WI38 (cell line): Measurements from ENCODE around the gene FBXO40.

Experiments used
- H3K4me3 ChIP-seq: 2 replicates; pipeline ENCODE4 v1.5.1; 2011; ENCODE audit warnings: low read depth, mild to moderate bottlenecking, control low read depth, low read length
- TF ChIP-seq, protein P1 (sequence below): IDR thresholded peaks from 2 replicates; pipeline ENCODE4 v1.5.1; 2012; ENCODE audit warnings: low read depth, mild to moderate bottlenecking, control low read depth, low read length

FBXO40 gene

DNA sequence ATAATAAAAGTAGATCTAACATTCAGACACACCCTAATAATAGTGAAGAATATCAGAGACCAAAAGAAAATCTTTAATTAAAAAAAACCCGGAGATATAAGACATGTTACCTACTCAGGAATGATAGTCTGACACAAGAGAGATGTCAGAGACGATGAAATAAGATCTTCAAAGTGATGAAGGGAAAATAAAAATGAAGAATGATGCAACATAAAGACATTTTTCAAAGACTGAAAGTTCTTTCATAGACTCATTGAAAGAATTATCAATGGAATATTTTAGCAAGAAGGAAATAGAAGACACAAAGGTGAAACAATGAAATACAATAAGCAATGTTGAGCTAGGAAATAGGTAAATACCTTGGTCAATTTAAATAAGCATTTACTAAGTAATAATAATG lies 47.9 kb downstream of the FBXO40 start:
- TF ChIP-seq, protein P1, sequence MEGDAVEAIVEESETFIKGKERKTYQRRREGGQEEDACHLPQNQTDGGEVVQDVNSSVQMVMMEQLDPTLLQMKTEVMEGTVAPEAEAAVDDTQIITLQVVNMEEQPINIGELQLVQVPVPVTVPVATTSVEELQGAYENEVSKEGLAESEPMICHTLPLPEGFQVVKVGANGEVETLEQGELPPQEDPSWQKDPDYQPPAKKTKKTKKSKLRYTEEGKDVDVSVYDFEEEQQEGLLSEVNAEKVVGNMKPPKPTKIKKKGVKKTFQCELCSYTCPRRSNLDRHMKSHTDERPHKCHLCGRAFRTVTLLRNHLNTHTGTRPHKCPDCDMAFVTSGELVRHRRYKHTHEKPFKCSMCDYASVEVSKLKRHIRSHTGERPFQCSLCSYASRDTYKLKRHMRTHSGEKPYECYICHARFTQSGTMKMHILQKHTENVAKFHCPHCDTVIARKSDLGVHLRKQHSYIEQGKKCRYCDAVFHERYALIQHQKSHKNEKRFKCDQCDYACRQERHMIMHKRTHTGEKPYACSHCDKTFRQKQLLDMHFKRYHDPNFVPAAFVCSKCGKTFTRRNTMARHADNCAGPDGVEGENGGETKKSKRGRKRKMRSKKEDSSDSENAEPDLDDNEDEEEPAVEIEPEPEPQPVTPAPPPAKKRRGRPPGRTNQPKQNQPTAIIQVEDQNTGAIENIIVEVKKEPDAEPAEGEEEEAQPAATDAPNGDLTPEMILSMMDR = no peak
- no peak overlapping the region for H3K4me3 ChIP-seq

DNA sequence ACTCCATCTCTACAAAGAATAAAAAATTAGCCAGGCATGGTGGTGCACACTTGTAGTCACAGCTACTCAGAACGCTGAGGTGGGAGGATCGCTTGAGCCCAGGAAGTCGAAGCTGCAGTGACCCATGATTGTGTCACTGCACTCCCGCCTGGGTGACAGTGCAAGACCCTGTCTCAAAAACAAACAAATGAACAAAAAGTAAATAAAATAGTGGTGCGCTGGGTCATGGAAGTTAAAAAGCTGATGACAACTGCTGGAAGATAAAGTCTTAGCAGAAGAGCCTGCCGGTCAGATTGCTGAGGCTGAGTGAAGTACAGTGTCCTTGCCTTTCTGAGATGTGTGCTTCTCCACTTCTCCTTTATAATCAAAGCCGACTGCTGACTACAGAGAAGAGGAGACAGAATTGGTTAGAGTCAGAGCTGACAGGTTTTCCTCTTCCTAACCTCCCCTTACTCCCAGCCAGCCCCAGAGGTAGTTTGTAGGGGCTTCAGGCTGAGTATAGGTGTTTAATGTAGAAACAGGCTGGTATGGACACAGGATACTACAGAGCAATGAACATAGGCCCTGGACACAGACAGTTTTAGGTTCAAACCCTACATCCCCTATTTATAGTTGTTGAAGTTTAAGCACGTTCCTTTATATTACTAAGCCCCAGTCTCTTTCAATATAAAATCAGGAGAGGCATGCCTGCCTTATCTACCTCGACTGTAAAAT lies 49.6 kb downstream of the FBXO40 start:
- H3K4me3 ChIP-seq = no peak overlapping the region

DNA sequence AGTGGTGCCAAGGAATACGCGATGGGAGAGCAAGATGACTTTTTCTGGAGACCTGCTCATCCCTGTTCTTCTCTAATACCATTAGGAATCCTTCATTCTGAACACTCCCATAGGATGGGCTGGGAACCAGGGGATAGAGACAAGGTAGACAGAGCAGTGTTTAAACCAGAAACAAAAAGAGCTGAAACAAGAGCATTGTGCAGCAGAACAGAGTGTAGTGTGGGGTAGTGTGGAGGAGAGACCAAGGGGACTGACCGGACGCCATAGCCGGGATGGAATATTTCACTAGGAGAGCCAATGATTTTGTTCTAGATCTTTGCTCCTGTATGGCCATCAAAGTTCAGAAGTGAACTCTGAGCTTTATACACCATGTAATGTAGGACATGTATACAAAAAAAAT lies 51.9 kb downstream of the FBXO40 start:
- TF ChIP-seq, protein P1 = no peak
- no peak overlapping the region for H3K4me3 ChIP-seq

More for the DNA sequence above, 49.6 kb downstream of the FBXO40 start:
- TF ChIP-seq, protein P1 = no peak

DNA sequence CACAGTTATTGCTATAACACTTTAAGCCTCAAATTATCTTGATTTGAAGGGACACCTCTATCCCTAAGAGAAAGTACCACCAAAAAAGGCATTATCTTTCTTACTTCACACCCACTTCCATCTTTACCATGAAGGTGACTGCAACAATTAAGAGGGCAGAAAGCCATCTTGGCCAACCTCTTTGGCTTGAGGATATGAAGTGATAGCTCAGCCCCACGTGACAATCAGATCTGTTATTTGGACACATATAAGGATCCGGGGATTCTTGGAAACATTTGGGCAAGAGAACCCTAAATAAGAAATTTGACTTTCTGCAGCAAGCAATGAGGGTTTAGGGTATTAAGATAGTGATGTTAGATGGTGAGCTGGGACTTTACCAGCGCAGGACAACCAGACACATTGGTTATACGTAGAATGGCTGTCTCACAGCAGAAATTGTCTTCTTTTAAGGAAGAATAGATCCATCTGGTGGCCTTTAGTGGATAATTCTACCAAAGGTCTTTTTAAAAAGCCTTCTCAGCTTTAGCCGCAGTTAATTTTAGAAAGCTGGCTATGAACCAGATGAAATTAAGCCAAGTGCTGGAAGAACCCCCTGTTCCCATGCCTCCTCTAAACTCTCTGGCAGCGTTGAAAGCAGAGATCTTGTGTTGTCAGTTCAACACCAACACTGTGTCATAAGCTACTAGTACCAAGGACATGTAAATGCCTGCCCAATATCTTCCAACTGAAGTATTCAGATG lies 55.2 kb downstream of the FBXO40 start:
- no peak overlapping the region for H3K4me3 ChIP-seq
- TF ChIP-seq, protein P1 = no peak

DNA sequence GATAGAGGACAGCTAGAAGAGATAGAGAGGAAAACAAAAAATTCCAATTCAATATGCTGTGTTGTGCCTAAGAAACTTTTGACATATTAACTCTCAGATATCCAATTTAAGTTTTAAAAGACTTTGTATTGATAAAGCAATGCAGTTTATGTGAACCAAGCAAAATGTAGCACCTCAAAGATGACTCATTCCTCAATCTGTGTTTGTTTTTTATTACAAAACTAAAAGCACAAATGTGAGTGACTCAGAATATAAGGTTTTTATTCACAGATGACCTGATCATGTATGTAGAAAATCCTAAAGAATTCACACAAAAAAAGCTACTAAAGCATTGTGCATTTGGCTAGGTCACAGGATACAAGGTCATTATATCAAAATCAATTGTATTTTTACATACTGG lies 56.5 kb downstream of the FBXO40 start:
- TF ChIP-seq, protein P1 = no peak
- no peak overlapping the region for H3K4me3 ChIP-seq

DNA sequence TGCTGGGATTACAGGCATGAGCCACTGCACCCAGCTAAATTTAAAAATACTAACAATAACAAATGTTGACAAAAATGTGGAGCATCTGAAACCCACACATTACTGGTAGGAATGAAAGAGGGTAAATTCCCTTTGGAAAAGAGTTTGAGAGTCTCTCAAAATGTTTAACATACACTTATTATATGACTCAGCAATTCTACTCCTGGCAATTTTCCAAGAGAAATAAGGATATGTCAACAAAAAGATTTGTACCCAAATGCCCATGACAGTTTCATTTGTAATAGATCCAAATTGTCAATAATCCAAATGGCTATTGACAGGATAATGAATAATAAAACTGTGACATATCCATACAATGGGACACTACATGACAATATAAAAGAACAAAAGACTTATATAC lies 58.5 kb downstream of the FBXO40 start:
- H3K4me3 ChIP-seq = no peak overlapping the region
- TF ChIP-seq, protein P1 = no peak
